Colon (tissue), 2 donors: ENCODE data around the gene TTF1.

Source experiments
- FAIRE-seq: peaks from 2 replicates; lab custom pipeline; 2012; peaks lifted over from hg19 to GRCh38; lab: Jason Lieb, UNC
- donor health status: control.
- donor health status: control.

Gene TTF1

GRCh38 chr9:132364068-132364467, 42.6 kb downstream of the TTF1 start:
- FAIRE-seq = no peak

GRCh38 chr9:132357764-132358163, 48.9 kb downstream of the TTF1 start:
- no peak for FAIRE-seq

GRCh38 chr9:132356324-132356924, 50.2 kb downstream of the TTF1 start:
- FAIRE-seq = no peak

- no peak for FAIRE-seq
These were observed 51.8 kb downstream of the TTF1 start, which contains the start of gene SETX for GRCh38 chr9:132354637-132355355. Gene SETX (minus strand): TSS chr9:132354986. CDS start chr9:132349428, 5,558 bp downstream.

GRCh38 chr9:132351404-132352045, 55.1 kb downstream of the TTF1 start:
- no peak for FAIRE-seq

- FAIRE-seq = no peak
These were observed 55.8 kb downstream of the TTF1 start for GRCh38 chr9:132350861-132351315.

GRCh38 chr9:132348676-132349075, 58.0 kb downstream of the TTF1 start:
- no peak for FAIRE-seq

- FAIRE-seq = no peak
These were observed 60.5 kb downstream of the TTF1 start for GRCh38 chr9:132346177-132346576.

GRCh38 chr9:132341177-132341840, 65.3 kb downstream of the TTF1 start:
- no peak for FAIRE-seq

GRCh38 chr9:132334364-132334763, 72.3 kb downstream of the TTF1 start:
- no peak for FAIRE-seq

- FAIRE-seq = no peak
These were observed 73.1 kb downstream of the TTF1 start for GRCh38 chr9:132333556-132333955.

- no peak for FAIRE-seq
These were observed 78.1 kb downstream of the TTF1 start for GRCh38 chr9:132328580-132328979.

GRCh38 chr9:132327537-132327936, 79.1 kb downstream of the TTF1 start:
- no peak for FAIRE-seq
